Ascending aorta (tissue), 2 donors: ENCODE measurements around the gene KRTAP12-2. TPM values are rescaled to one million over a fixed set of nuclear protein-coding genes. Genes with fewer than 3 reads are reported as not detected.
"Not testable (repeated sequence)": the region's sequence is repeated elsewhere in the genome, so short reads cannot be mapped to it uniquely, and the experiment has no call there.

ENCODE experiments used
- DNase-seq, 2 donors: peaks; one replicate each; pipeline ENCODE4 v3.0.0-alpha.2; 2019; ENCODE audit warnings: low spot score in 2 of 2
- H3K27ac ChIP-seq, 2 donors: fragments of 200-600 bp; sonication (generic); one replicate each; pipeline ENCODE4 v1.5.1; 2016 to 2017; ENCODE audit warnings: mild to moderate bottlenecking in 1 of 2
- H3K27me3 ChIP-seq: fragments of 200-600 bp; sonication (generic); one replicate; pipeline ENCODE4 v1.5.1; 2017
- H3K36me3 ChIP-seq, 2 donors: fragments of 200-600 bp; sonication (generic); one replicate each; pipeline ENCODE4 v1.5.1; 2016
- H3K4me1 ChIP-seq, 2 donors: fragments of 200-600 bp; sonication (generic); one replicate each; pipeline ENCODE4 v1.5.1; 2016 to 2017; ENCODE audit warnings: mild to moderate bottlenecking in 1 of 2
- H3K4me3 ChIP-seq, 2 donors: fragments of 200-600 bp; sonication (generic); one replicate each; pipeline ENCODE4 v1.5.1; 2016 to 2017; ENCODE audit warnings: mild to moderate bottlenecking in 1 of 2
- H3K9me3 ChIP-seq, 2 donors: fragments of 200-600 bp; sonication (generic); one replicate each; pipeline ENCODE4 v1.5.1; 2016
- intact Hi-C: fragments of 100-400 bp; cut with DNase I; formaldehyde crosslinking; loops from one replicate; pipeline ENCODE4 v1.15.1; 2023
- total RNA-seq: library from RNA; depleted of rRNA; stranded (reverse); fragments of >200 nt; gene quantifications from one replicate; pipeline ENCODE4 v1.1.0, GENCODE V29; 2016
- TF ChIP-seq, protein P1 (sequence below), 3 experiments: fragments of 200-600 bp in 2 of 3; fragments of 450-650 bp in 1 of 3; sonication (generic) in 2 of 3; IDR thresholded peaks; one replicate each; pipeline ENCODE4 v1.5.1; 2016 to 2019; ENCODE audit warnings: antibody characterized with exemption in 3 of 3, mild to moderate bottlenecking in 1 of 3, moderate library complexity in 1 of 3

KRTAP12-2 gene
- total RNA-seq, 1 donor from 2014 or later = not detected

DNA sequence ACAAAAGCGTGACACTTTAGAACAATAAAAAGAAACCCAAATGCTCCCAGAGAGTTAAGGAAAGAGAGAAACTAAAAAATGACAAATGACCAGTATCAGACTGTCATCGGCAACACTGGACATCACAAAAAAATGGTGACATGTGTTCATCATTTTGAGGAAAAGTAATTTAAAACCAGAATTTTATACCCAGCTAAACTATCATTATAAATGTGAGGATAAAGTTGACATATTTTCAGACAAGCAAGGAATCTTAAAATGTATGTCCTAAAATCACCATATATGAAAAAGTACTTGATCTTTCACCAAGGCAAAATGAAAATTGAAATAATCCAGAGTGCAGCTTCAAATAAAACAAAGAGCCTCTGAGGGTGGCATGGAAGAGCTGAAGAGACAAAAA is 21.8 kb downstream of the KRTAP12-2 start:
- no peak for DNase-seq
- Histone ChIP-seq H3K4me1 (no peaks in the 10 kb centered on the region), H3K9me3 (peaks cover 0 to 20% of the 10 kb centered on the region in 2 donors), H3K27ac (no peak overlapping the region), H3K36me3 (no peaks in the 10 kb centered on the region), H3K27me3 (no peaks in the 10 kb centered on the region), H3K4me3 (no peak overlapping the region)
- TF ChIP-seq, protein P1, sequence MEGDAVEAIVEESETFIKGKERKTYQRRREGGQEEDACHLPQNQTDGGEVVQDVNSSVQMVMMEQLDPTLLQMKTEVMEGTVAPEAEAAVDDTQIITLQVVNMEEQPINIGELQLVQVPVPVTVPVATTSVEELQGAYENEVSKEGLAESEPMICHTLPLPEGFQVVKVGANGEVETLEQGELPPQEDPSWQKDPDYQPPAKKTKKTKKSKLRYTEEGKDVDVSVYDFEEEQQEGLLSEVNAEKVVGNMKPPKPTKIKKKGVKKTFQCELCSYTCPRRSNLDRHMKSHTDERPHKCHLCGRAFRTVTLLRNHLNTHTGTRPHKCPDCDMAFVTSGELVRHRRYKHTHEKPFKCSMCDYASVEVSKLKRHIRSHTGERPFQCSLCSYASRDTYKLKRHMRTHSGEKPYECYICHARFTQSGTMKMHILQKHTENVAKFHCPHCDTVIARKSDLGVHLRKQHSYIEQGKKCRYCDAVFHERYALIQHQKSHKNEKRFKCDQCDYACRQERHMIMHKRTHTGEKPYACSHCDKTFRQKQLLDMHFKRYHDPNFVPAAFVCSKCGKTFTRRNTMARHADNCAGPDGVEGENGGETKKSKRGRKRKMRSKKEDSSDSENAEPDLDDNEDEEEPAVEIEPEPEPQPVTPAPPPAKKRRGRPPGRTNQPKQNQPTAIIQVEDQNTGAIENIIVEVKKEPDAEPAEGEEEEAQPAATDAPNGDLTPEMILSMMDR (IDR thresholded peaks at IDR 0.05) = no peak
- intact Hi-C loops = no loop called here

DNA sequence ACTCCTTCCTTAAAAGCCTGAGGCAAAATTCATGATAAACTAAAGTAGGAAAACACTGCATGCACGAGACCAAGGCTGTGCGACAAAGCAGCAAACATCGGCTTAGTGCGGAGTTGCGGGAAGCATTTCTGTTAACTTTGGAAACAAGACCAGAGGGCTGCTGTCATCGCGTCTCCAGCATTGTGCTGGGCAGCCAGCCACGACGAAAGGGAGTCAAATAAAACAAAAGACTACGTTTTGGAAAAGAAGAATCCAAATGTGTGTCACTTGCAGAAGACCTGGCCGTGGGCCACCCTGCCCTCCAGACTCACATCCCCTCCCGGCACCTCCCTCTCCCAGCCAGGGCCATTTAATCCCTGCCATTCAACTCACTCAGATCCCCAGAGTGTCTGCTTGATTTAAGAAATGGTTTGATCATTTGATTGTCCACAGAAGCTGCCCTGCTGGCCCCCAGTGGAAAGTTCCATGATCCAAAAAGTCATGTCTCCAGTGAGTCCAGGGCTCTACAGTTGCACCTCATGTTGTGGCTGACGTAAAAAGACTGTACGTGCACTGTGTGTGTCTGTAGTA is 22.9 kb downstream of the KRTAP12-2 start:
- H3K27me3 ChIP-seq = no peaks in the 10 kb centered on the region
- H3K36me3 ChIP-seq = no peaks in the 10 kb centered on the region
- TF ChIP-seq, protein P1 (IDR thresholded peaks at IDR 0.05) = no peak
- no peak overlapping the region for H3K27ac ChIP-seq
- intact Hi-C loops = no loop called here
- H3K9me3 ChIP-seq = peaks cover 0 to 20% of the 10 kb centered on the region in 2 donors
- DNase-seq = no peak
- no peak overlapping the region for H3K4me3 ChIP-seq
- no peaks in the 10 kb centered on the region for H3K4me1 ChIP-seq

DNA sequence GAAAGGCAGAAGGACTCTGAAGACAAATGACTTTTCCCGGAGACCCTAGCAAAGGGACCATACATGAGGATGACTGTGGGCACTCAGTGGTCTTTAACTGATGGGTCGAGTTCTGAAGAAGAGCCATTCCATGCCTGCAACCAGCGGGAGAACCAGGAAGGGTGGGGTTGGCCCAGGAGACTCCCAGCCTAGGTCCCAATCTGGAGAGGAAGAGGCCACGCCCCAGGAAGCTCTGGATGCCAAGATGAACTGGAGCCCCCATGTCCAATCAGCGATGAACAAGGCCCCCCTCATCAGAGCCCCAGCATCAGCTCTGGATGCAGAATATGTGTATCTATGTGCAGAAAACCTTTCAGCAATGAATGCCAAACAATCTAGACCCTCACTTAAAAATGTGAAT is 26.0 kb downstream of the KRTAP12-2 start:
- no peak for DNase-seq
- no peak overlapping the region for H3K27ac ChIP-seq
- TF ChIP-seq, protein P1 (IDR thresholded peaks at IDR 0.05) = no peak
- intact Hi-C loops = no loop called here
- no peak overlapping the region for H3K4me3 ChIP-seq
- H3K4me1 ChIP-seq = no peaks in the 10 kb centered on the region
- H3K9me3 ChIP-seq = peaks cover 0 to 19% of the 10 kb centered on the region in 2 donors
- no peaks in the 10 kb centered on the region for H3K27me3 ChIP-seq
- no peaks in the 10 kb centered on the region for H3K36me3 ChIP-seq

DNA sequence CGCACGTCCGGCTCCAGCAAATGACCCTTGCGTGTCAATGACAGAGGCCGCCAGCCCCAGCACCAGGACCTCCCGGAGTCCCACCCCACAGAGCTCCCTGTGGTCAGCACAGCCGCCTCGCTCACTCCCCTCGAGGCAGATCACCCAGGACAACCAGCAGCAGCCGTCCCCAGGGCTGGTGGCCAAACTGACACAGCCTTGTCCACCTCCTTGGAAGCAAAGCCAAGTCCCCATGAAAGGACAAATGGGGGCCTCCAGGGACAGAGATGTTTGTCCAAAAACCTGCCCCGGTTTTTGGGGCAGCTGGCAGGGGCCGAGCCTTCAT is 27.4 kb downstream of the KRTAP12-2 start:
- H3K4me3 ChIP-seq = no peak overlapping the region
- no peaks in the 10 kb centered on the region for H3K27me3 ChIP-seq
- no peak for DNase-seq
- TF ChIP-seq, protein P1 (IDR thresholded peaks at IDR 0.05) = no peak
- intact Hi-C loops = no loop called here
- peaks cover 0 to 4% of the 10 kb centered on the region in 2 donors for H3K9me3 ChIP-seq
- H3K36me3 ChIP-seq = no peaks in the 10 kb centered on the region
- no peak overlapping the region for H3K27ac ChIP-seq
- H3K4me1 ChIP-seq = no peaks in the 10 kb centered on the region

DNA sequence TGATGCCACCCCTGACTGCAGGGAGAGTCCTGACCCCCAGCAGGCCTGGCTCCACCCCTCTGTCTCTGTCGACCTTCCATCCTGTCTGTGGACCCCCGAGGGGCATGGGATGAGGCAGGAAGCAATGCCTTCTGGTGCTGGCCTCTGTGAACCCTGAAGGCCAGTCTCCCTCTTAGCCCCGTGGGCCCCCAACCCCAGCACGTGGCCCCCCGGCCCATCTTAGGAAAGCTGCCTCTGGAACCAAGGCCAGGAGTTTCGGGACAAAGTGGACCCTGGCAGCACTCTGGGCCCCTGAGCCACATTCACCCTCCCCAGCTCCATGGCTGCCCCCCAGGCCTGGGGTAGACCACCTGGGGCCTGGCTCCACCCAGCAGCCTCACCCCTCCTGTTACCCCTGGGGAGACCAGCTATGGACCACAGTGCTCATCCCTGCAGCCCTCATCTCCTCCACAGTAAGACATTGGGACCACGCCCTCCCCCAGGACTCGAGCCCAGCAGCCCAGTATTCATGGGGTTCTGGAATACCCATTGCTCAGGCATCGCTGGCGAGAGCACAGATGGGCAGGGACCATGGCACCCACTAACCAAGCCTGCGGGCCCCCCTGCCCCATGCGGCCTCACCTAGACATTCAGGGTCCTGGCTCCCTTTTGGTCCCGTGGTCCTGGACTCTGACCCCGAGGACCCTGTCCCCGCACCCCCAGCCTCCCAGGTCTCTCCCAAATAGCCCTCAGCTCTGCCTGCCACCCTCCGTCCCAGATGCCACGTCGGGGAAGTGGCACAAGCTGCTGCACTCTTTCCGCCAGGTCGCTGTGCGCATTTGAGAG is 28.0 kb downstream of the KRTAP12-2 start:
- H3K4me1 ChIP-seq, H3K36me3 ChIP-seq, H3K27ac ChIP-seq, H3K4me3 ChIP-seq, DNase-seq, H3K27me3 ChIP-seq, intact Hi-C loops, H3K9me3 ChIP-seq: not testable (repeated sequence)

DNA sequence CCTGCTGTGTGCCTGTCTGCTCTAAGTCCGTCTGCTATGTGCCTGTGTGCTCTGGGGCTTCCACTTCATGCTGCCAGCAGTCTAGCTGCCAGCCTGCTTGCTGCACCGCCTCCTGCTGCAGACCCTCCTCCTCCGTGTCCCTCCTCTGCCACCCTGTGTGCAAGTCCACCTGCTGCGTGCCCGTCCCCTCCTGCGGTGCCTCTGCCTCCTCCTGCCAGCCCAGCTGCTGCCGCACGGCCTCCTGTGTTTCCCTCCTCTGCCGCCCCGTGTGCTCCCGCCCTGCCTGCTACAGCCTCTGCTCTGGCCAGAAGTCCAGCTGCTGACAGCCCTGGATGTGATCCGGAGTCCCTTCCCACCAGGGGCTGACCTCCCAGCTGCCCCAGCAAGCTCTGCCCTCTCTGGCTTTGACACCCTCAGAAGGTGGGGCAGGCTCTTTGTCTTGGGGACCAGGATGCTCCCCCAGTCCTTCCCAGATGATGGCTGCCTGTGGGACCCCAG is 28.8 kb downstream of the KRTAP12-2 start:
- H3K4me1 ChIP-seq, H3K27ac ChIP-seq, H3K9me3 ChIP-seq, H3K4me3 ChIP-seq, H3K36me3 ChIP-seq, DNase-seq, H3K27me3 ChIP-seq, intact Hi-C loops: not testable (repeated sequence)
